HG03520 (cell line): Measurements from ENCODE around the gene PCMT1.
"Not testable (repeated sequence)": the region's sequence is repeated elsewhere in the genome, so short reads cannot be mapped to it uniquely, and the experiment has no call there.

ENCODE experiments used
- ATAC-seq: cut with Tn5 transposase; IDR thresholded peaks from one replicate; pipeline ENCODE4 v1.9.1; 2021; ENCODE audit warnings: mild to moderate bottlenecking, moderate library complexity; ENCODE audit not compliant: unreplicated experiment

Gene PCMT1

GRCh38 chr6:149852881-149853280 lies 103.3 kb downstream of the PCMT1 start:
- no peak for ATAC-seq

- ATAC-seq = not testable (repeated sequence)
These were observed 104.5 kb downstream of the PCMT1 start for GRCh38 chr6:149854017-149854416.

- ATAC-seq = no peak
These were observed 105.0 kb downstream of the PCMT1 start for GRCh38 chr6:149854532-149854931.

GRCh38 chr6:149855040-149855654 lies 105.6 kb downstream of the PCMT1 start:
- no peak for ATAC-seq

- ATAC-seq = no peak
These were observed 106.2 kb downstream of the PCMT1 start for GRCh38 chr6:149855741-149856140.

GRCh38 chr6:149856256-149856994 lies 106.9 kb downstream of the PCMT1 start:
- ATAC-seq = no peak

- no peak for ATAC-seq
These were observed 108.0 kb downstream of the PCMT1 start for GRCh38 chr6:149857541-149857940.

GRCh38 chr6:149859368-149859767 lies 109.8 kb downstream of the PCMT1 start:
- ATAC-seq = no peak

GRCh38 chr6:149859938-149860337 lies 110.4 kb downstream of the PCMT1 start:
- ATAC-seq = no peak

GRCh38 chr6:149860513-149860833 lies 110.9 kb downstream of the PCMT1 start:
- no peak for ATAC-seq
